Mesothelial cell of epicardium (in vitro differentiated cells): ENCODE measurements around the gene PWP1. TPM values are rescaled to one million over a fixed set of nuclear protein-coding genes. Genes with fewer than 3 reads are reported as not detected.
"Not testable (repeated sequence)": the region's sequence is repeated elsewhere in the genome, so short reads cannot be mapped to it uniquely, and the experiment has no call there.

Source experiments
- DNase-seq, 2 experiments: peaks; one replicate each; pipeline ENCODE4 v3.0.0; 2021; ENCODE audit warnings: low spot score in 2 of 2; ENCODE audit not compliant: unreplicated experiment in 2 of 2
- H3K27ac Mint-ChIP-seq: 2 replicates; pipeline ENCODE4 v1.8.0; 2021; ENCODE audit warnings: mixed read lengths
- H3K27me3 Mint-ChIP-seq: 2 replicates; pipeline ENCODE4 v1.8.0; 2021; ENCODE audit warnings: low read depth, mixed read lengths
- H3K36me3 Mint-ChIP-seq: 2 replicates; pipeline ENCODE4 v1.8.0; 2021; ENCODE audit warnings: mixed read lengths
- H3K4me1 Mint-ChIP-seq: 2 replicates; pipeline ENCODE4 v1.8.0; 2021; ENCODE audit warnings: mixed read lengths
- H3K4me3 Mint-ChIP-seq: 2 replicates; pipeline ENCODE4 v1.8.0; 2021; ENCODE audit warnings: mild to moderate bottlenecking, moderate library complexity, mixed read lengths
- H3K9me3 Mint-ChIP-seq: 2 replicates; pipeline ENCODE4 v1.8.0; 2021; ENCODE audit warnings: mixed read lengths
- total RNA-seq: library from RNA; stranded (reverse); gene quantifications from 3 replicates; pipeline ENCODE4 v1.2.1, GENCODE V29; 2021
- TF ChIP-seq, protein P1 (sequence below): fragments of 200-600 bp; sonication (generic); IDR thresholded peaks from one replicate; pipeline ENCODE4 v1.5.0; 2021; ENCODE audit warnings: antibody characterized with exemption; ENCODE audit not compliant: unreplicated experiment

The PWP1 gene
- total RNA-seq, 1 donor from 2014 or later: 29.8 TPM

DNA sequence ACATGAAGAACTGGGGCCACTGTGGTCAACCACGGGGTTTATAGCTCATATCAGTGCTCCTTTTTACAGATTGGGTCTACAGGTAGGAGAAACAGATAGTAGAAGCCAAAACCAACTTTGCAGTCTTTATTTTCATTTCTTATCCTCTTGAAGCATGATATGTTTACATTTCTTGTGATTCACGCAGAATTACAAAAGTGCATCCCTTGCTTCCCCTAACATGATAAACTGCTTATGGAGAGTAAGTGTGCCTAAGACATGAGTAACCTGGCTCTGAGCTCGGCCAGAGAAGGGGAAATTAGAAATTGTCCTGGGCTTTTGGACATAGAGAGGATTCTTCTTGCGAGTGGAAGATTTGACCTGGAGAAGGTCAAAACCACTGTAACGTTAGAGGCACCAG is 18.4 kb downstream of the PWP1 start:
- H3K9me3 Mint-ChIP-seq: peaks cover 17% of the 10 kb centered on the region
- peaks cover 88% of the 10 kb centered on the region for H3K36me3 Mint-ChIP-seq
- TF ChIP-seq, protein P1, sequence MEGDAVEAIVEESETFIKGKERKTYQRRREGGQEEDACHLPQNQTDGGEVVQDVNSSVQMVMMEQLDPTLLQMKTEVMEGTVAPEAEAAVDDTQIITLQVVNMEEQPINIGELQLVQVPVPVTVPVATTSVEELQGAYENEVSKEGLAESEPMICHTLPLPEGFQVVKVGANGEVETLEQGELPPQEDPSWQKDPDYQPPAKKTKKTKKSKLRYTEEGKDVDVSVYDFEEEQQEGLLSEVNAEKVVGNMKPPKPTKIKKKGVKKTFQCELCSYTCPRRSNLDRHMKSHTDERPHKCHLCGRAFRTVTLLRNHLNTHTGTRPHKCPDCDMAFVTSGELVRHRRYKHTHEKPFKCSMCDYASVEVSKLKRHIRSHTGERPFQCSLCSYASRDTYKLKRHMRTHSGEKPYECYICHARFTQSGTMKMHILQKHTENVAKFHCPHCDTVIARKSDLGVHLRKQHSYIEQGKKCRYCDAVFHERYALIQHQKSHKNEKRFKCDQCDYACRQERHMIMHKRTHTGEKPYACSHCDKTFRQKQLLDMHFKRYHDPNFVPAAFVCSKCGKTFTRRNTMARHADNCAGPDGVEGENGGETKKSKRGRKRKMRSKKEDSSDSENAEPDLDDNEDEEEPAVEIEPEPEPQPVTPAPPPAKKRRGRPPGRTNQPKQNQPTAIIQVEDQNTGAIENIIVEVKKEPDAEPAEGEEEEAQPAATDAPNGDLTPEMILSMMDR: no peak
- no peaks in the 10 kb centered on the region for H3K27me3 Mint-ChIP-seq
- no peak overlapping the region for H3K27ac Mint-ChIP-seq
- H3K4me3 Mint-ChIP-seq: no peak overlapping the region
- no peaks in the 10 kb centered on the region for H3K4me1 Mint-ChIP-seq
- DNase-seq: no peak

DNA sequence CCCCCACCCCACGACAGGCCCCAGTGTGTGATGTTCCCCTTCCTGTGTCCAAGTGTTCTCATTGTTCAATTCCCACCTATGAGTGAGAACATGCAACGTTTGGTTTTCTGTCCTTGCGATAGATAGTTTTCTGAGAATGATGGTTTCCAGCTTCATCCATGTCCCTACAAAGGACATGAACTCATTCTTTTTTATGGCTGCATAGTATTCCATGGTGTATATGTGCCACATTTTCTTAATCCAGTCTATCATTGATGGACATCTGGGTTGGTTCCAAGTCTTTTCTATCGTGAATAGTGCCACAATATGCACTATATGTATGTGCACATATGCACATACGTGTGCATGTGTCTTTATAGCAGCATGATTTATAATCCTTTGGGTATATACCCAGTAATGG is 19.9 kb downstream of the PWP1 start:
- H3K4me3 Mint-ChIP-seq, DNase-seq, H3K9me3 Mint-ChIP-seq, H3K27me3 Mint-ChIP-seq, H3K4me1 Mint-ChIP-seq, H3K27ac Mint-ChIP-seq: not testable (repeated sequence)
- peaks cover 85% of the 10 kb centered on the region for H3K36me3 Mint-ChIP-seq

DNA sequence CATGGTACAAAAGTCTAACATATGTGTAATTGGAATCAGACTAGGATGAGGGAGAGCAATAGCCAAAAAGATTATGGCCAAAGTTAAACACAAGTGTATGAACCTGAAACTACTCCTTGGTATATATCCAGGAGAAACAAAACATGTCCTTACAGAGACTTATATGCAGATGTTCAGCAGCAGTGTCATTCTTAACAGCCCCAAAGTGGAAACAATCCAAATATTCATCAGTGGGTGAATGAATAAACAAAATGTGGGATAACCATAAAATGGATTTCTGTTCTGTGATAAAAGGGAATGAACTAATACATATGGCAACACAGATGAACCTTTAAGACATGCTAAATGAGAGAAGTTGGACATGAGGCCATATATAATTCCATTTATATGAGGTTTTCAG is 30.2 kb downstream of the PWP1 start:
- H3K4me3 Mint-ChIP-seq: no peak overlapping the region
- no peaks in the 10 kb centered on the region for H3K4me1 Mint-ChIP-seq
- TF ChIP-seq, protein P1: no peak
- H3K27ac Mint-ChIP-seq: no peak overlapping the region
- H3K9me3 Mint-ChIP-seq: peaks cover 6% of the 10 kb centered on the region
- H3K27me3 Mint-ChIP-seq: no peaks in the 10 kb centered on the region
- DNase-seq: no peak
- peaks cover 49% of the 10 kb centered on the region for H3K36me3 Mint-ChIP-seq

DNA sequence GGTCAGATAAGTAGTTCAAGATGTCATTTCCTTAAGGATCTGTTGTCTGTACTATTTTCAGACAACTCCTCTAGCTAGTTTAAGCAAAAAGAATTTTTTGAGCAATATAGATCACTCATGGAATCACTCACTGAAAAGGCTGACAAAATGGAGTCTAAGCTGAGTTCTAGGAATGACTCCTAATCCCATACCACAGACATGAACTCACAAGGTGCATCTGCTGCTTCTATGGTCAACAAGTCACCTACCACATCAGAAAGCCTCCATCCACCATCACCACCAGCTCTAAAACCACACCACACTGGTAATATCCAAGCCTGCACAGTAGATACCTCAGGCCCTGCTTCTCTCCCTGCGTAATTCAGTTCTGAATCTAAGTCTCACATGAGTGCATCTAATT is 33.0 kb downstream of the PWP1 start:
- no peak overlapping the region for H3K27ac Mint-ChIP-seq
- TF ChIP-seq, protein P1: no peak
- no peak overlapping the region for H3K4me3 Mint-ChIP-seq
- DNase-seq: no peak
- peaks cover 38% of the 10 kb centered on the region for H3K36me3 Mint-ChIP-seq
- H3K9me3 Mint-ChIP-seq: peaks cover 11% of the 10 kb centered on the region
- H3K4me1 Mint-ChIP-seq: no peaks in the 10 kb centered on the region
- no peaks in the 10 kb centered on the region for H3K27me3 Mint-ChIP-seq

DNA sequence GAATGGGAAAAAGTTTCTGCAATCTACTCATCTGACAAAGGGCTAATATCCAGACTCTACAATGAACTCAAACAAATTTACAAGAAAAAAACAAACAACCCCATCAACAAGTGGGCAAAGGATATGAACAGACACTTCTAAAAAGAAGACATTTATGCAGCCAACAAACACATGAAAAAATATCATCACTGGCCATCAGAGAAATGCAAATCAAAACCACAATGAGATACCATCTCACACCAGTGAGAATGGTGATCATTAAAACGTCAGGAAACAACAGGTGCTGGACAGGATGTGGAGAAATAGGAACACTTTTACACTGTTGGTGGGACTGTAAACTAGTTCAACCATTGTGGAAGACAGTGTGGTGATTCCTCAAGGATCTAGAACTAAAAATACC is 41.7 kb downstream of the PWP1 start:
- not testable (repeated sequence) for H3K4me3 Mint-ChIP-seq, DNase-seq, H3K27me3 Mint-ChIP-seq, H3K27ac Mint-ChIP-seq, H3K4me1 Mint-ChIP-seq
- peaks cover 22% of the 10 kb centered on the region for H3K9me3 Mint-ChIP-seq
- H3K36me3 Mint-ChIP-seq: peaks cover 14% of the 10 kb centered on the region

DNA sequence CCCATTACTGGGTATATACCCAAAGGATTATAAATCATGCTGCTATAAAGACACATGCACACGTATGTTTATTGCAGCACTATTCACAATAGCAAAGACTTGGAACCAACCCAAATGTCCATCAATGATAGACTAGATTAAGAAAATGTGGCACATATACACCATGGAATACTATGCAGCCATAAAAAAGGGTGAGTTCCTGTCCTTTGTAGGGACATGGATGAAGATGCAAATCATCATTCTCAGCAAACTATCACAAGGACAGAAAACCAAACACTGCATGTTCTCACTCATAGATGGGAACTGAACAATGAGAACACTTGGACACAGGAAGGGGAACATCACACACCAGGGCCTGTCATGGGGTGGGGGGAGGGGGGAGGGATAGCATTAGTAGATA is 42.1 kb downstream of the PWP1 start:
- H3K27me3 Mint-ChIP-seq, H3K27ac Mint-ChIP-seq, DNase-seq, H3K4me1 Mint-ChIP-seq, H3K4me3 Mint-ChIP-seq: not testable (repeated sequence)
- Mint-ChIP-seq H3K9me3 (peaks cover 22% of the 10 kb centered on the region), H3K36me3 (peaks cover 10% of the 10 kb centered on the region)

DNA sequence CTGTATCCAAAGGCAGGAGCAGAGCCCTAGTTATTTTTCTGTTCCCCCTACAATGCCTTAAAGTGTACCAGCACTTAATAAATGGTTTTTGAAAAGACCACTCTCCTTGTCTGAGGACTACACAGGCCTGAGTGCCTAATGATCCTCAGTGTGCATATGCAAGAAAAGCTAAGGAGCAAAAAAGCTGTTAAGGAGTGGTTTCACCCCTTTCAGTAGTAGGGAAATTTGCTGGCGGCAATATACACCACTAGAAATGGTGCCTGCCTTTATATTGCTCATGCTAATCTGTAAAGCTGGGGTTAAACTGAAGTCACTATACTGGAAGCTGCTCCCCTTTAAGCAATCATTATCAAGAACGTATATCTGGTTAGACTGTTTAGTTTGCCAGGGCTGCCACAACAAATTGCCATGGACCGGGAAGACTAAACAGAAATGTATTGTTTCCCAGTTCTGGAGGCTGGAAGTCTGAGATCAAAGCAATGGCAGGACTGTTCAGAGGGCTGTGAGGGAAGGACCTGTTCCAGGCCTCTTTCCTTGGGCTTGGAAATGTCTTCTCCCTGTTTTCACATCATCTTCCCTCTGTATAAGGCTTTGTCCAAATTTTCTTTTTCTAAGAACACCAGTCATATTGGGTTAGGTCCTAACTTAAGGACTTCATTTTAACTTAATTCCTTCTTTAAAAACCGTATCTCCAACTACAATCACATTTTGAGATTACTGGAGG is 45.2 kb downstream of the PWP1 start:
- no peak overlapping the region for H3K27ac Mint-ChIP-seq

More for the DNA sequence above, 45.2 kb downstream of the PWP1 start:
- Mint-ChIP-seq H3K4me1 (no peaks in the 10 kb centered on the region), H3K27me3 (no peaks in the 10 kb centered on the region), H3K4me3 (no peak overlapping the region), H3K9me3 (peaks cover 5% of the 10 kb centered on the region), H3K36me3 (peaks cover 19% of the 10 kb centered on the region)
- DNase-seq: no peak
- TF ChIP-seq, protein P1: no peak
